DMS 273 (cell line): ENCODE results near the gene G6PC1.

Source experiments
- DNase-seq: peaks from one replicate; lab custom pipeline; 2025; ENCODE audit not compliant: unreplicated experiment; lab: John Stamatoyannopoulos, UW

Gene G6PC1

GRCh38 chr17:42937712-42938596 is 37.4 kb downstream of the G6PC1 start:
- peak; percentile 83 for DNase-seq

GRCh38 chr17:42944211-42944610 is 43.6 kb downstream of the G6PC1 start:
- DNase-seq, result no peak

- no peak for DNase-seq
These were observed 46.2 kb downstream of the G6PC1 start for GRCh38 chr17:42946812-42947211.

- no peak for DNase-seq
These were observed 49.6 kb downstream of the G6PC1 start for GRCh38 chr17:42950044-42950783.
